K562 (cell line): Measurements from ENCODE around the gene SLC2A9. TPM values are rescaled to one million over a fixed set of nuclear protein-coding genes. Genes with fewer than 3 reads are reported as not detected.

Experiments
- ATAC-seq: fragments of 200-7000 bp; cut with Tn5 transposase; 3 replicates; pipeline ENCODE4 v1.9.1; 2020; ENCODE audit warnings: moderate library complexity
- BruUV-seq: library from RNA; stranded (reverse); fragments of 400-500 nt; replicated peaks from 2 replicates; lab custom pipeline; 2021; lab: Mats Ljungman, UMichigan
- CTCF ChIA-PET: fragments of 300-600 bp; formaldehyde crosslinking; extraction: SDS; loops from one replicate; lab custom pipeline; 2021; ENCODE audit warnings: low intra/inter-chr PET ratio; lab: Yijun Ruan, JAX
- POLR2A ChIA-PET: fragments of 300-600, 350-650 bp; sonication (Branson Sonifier 250); formaldehyde crosslinking; extraction: SDS; loops from one replicate; lab custom pipeline; 2021; ENCODE audit warnings: antibody characterized with exemption, inconsistent platforms; lab: Yijun Ruan, JAX
- DNase-seq, 4 experiments: peaks; one replicate each; pipeline versions ENCODE4 v3.0.0 to v3.0.0-alpha.2; 2011 to 2018; ENCODE audit warnings: low spot score in 3 of 4, mixed read lengths in 3 of 4; ENCODE audit errors: extremely low read depth in 1 of 4
- FAIRE-seq: peaks from 2 replicates; lab custom pipeline; 2011; peaks lifted over from hg19 to GRCh38; lab: Jason Lieb, UNC
- H2AFZ ChIP-seq: 2 replicates; pipeline ENCODE4 v1.6.0; 2011; ENCODE audit warnings: low read depth, low read length, control low read depth, inconsistent platforms
- H3K27ac ChIP-seq: fragments of 200-600 bp; 3 replicates; pipeline ENCODE4 v1.8.0; 2011; ENCODE audit warnings: low read depth, mild to moderate bottlenecking, control low read depth, inconsistent platforms, low read length, moderate library complexity, mixed read lengths; ENCODE audit errors: extremely low read depth
- H3K27me3 ChIP-seq, 2 experiments: fragments of 300-600 bp in 1 of 2; 2 replicates in 1 of 2; 3 replicates in 1 of 2; pipeline versions ENCODE4 v1.6.0 to v1.8.0; 2011; ENCODE audit warnings: inconsistent platforms in 2 of 2, low read length in 2 of 2, mild to moderate bottlenecking in 1 of 2, mixed read lengths in 1 of 2, moderate library complexity in 1 of 2; ENCODE audit not compliant: control insufficient read depth in 2 of 2, insufficient read depth in 2 of 2
- H3K36me3 ChIP-seq: fragments of 300-600 bp; 3 replicates; pipeline ENCODE4 v1.8.0; 2011; ENCODE audit warnings: mild to moderate bottlenecking, low read length, inconsistent platforms; ENCODE audit not compliant: control insufficient read depth, insufficient read depth
- H3K4me1 ChIP-seq, 2 experiments: fragments of 200-600 bp in 1 of 2; replicated peaks in 1 of 2; 2 replicates in 1 of 2; 3 replicates in 1 of 2; pipeline versions ENCODE4 v1.5.1 to v1.8.0; 2011; ENCODE audit warnings: inconsistent platforms in 2 of 2, low read length in 2 of 2, mild to moderate bottlenecking in 1 of 2, mixed read lengths in 1 of 2, moderate library complexity in 1 of 2; ENCODE audit not compliant: control insufficient read depth in 2 of 2, insufficient read depth in 2 of 2
- H3K4me2 ChIP-seq: 2 replicates; pipeline ENCODE4 v1.6.1; 2011; ENCODE audit warnings: low read length, control low read depth, inconsistent platforms, mixed read lengths; ENCODE audit not compliant: insufficient read depth
- H3K4me3 ChIP-seq: fragments of 200-600 bp; sonication (generic), shearing (Covaris generic); 2 replicates; pipeline ENCODE4 v1.5.1; 2016; ENCODE audit warnings: control low read depth, inconsistent platforms
- H3K79me2 ChIP-seq: fragments of 200-600 bp; 3 replicates; pipeline ENCODE4 v1.8.0; 2011; ENCODE audit warnings: low read length, inconsistent platforms; ENCODE audit not compliant: control insufficient read depth, insufficient read depth
- H3K9ac ChIP-seq, 2 experiments: 2 replicates each; pipeline versions ENCODE4 v1.6.0 to v1.6.1; 2011; ENCODE audit warnings: low read depth in 2 of 2, low read length in 2 of 2, control low read depth in 1 of 2, inconsistent platforms in 1 of 2, mild to moderate bottlenecking in 1 of 2, mixed read lengths in 1 of 2; ENCODE audit not compliant: insufficient read depth in 1 of 2
- H3K9me1 ChIP-seq: one replicate; pipeline ENCODE4 v1.6.0; 2011; ENCODE audit warnings: inconsistent platforms, mild to moderate bottlenecking, low read length, moderate library complexity; ENCODE audit not compliant: control insufficient read depth, insufficient read depth
- H3K9me3 ChIP-seq: replicated peaks from 2 replicates; pipeline ENCODE4 v1.5.1; 2011; ENCODE audit warnings: low read depth, low read length, inconsistent platforms; ENCODE audit not compliant: control insufficient read depth, insufficient read depth
- H4K20me1 ChIP-seq: replicated peaks from 2 replicates; pipeline ENCODE4 v1.6.1; 2011; ENCODE audit warnings: low read length, inconsistent platforms, mixed read lengths; ENCODE audit not compliant: control insufficient read depth, insufficient read depth
- ETS2 ChIP-seq: IDR thresholded peaks from 2 replicates; pipeline ENCODE4 v1.6.1; 2016; ENCODE audit warnings: borderline replicate concordance, missing genetic modification characterization, mild to moderate bottlenecking, moderate library complexity, missing compliant biosample characterization; ENCODE audit not compliant: poor library complexity, severe bottlenecking
- KLF16 ChIP-seq: IDR thresholded peaks from 2 replicates; pipeline ENCODE4 v1.6.1; 2016; ENCODE audit warnings: antibody characterized with exemption
- LEF1 ChIP-seq: fragments of 450-650 bp; IDR thresholded peaks from 2 replicates; pipeline ENCODE4 v1.6.1; 2016; ENCODE audit warnings: mild to moderate bottlenecking
- MTA3 ChIP-seq: fragments of 450-650 bp; formaldehyde crosslinking; IDR thresholded peaks from 2 replicates; pipeline ENCODE4 v1.6.1; 2017; ENCODE audit warnings: mild to moderate bottlenecking, borderline replicate concordance
- NCOA6 ChIP-seq: fragments of 450-650 bp; IDR thresholded peaks from 2 replicates; pipeline ENCODE4 v1.6.1; 2017; ENCODE audit warnings: mild to moderate bottlenecking
- NR1H2 ChIP-seq: sonication (generic); formaldehyde crosslinking; IDR thresholded peaks from 2 replicates; pipeline ENCODE4 v1.4.0; 2020; ENCODE audit warnings: mild to moderate bottlenecking, missing genetic modification reagents
- SP2 ChIP-seq: IDR thresholded peaks from 2 replicates; pipeline ENCODE4 v1.6.1; 2011; ENCODE audit warnings: mild to moderate bottlenecking, low read depth, low read length, moderate library complexity; ENCODE audit not compliant: poor library complexity, severe bottlenecking; ENCODE audit errors: extremely low read depth
- ZNF57 ChIP-seq: fragments of 450-650 bp; formaldehyde crosslinking; IDR thresholded peaks from 2 replicates; pipeline ENCODE4 v1.4.0; 2020; ENCODE audit warnings: mild to moderate bottlenecking, moderate library complexity
- ZNF77 ChIP-seq: fragments of 250-450 bp; sonication (Bioruptor Pico); IDR thresholded peaks from 2 replicates; pipeline ENCODE4 v1.5.0; 2020
- WGBS: fragments of 100-300 bp; shearing (Covaris generic); methylation state at CpG from one replicate; pipeline ENCODE4 v1.1.6; 2016; ENCODE audit warnings: low coverage, mixed read lengths; ENCODE audit not compliant: insufficient coverage; ENCODE audit errors: missing lambda C conversion rate; 5-methylcytosine and 5-hydroxymethylcytosine counted together
- in situ Hi-C: fragments of 300-500 bp; cut with MboI; formaldehyde crosslinking; loops from 4 replicates; pipeline ENCODE4 v1.15.0; 2018; ENCODE audit warnings: inconsistent platforms, mixed read lengths
- intact Hi-C: fragments of 100-400 bp; cut with micrococcal nuclease; formaldehyde crosslinking; loops from 2 replicates; pipeline ENCODE4 v1.14.2; 2022
- polyA plus RNA-seq, 8 experiments: library from polyadenylated mRNA; depleted of rRNA in 4 of 8; stranded (reverse) in 5 of 8; unstranded in 3 of 8; fragments of >200 nt; fragmentation: Nextera tagmentation in 2 of 8; fragmentation: Illumina TruSeq in 1 of 8; extraction: Ambion mirVana in 2 of 8; extraction: Trizol in 1 of 8; gene quantifications; 2 replicates each; pipeline versions ENCODE4 v1.2.1 to v1.2.3, GENCODE V29; 2011 to 2014; ENCODE audit warnings: inconsistent platforms in 1 of 8, missing spikeins in 1 of 8
- total RNA-seq, 7 experiments: library from RNA; depleted of rRNA in 6 of 7; stranded (reverse); fragments of >200 nt in 6 of 7; fragmentation: Illumina TruSeq in 2 of 7; extraction: Trizol in 2 of 7; gene quantifications; 2 replicates each; pipeline versions ENCODE4 v1.2.1 to v1.2.3, GENCODE V29; 2011 to 2021; ENCODE audit warnings: low replicate concordance in 1 of 7
- TF ChIP-seq, protein P1 (sequence below): fragments of 450-650 bp; formaldehyde crosslinking; IDR thresholded peaks from 2 replicates; pipeline ENCODE4 v1.4.0; 2022; ENCODE audit warnings: missing genetic modification characterization

The SLC2A9 gene
- total and polyA plus RNA-seq, 9 of the 15 experiments (the other 6 are each of a cell fraction or from before 2014, with no cell fraction given) = 0.15 to 1.9 (median 0.76) TPM

DNA sequence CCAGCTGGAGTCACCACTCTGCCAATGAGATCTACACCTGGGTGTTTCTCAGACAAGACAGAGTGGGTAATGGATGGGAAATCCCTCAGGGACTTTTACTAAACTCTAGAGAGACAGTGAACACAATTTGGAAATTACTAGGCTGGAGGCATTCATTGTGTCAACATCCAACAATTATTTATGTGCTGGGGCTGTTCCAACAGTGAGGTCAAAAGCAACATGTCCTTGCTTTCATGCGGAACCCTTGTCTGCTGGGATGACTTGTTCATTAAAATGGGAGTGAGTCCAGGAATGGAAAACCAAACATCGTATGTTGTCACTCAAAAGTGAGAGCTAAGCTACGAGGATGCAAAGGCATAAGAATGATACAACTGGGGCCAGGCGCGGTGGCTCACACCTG, 185.9 kb downstream of the SLC2A9 start:
- Histone ChIP-seq H2AFZ (no peak overlapping the region), H4K20me1 (no peaks in the 10 kb centered on the region), H3K79me2 (no peaks in the 10 kb centered on the region), H3K4me3 (no peak overlapping the region), H3K4me2 (no peak overlapping the region), H3K4me1 (no peaks in the 10 kb centered on the region), H3K9me3 (no peaks in the 10 kb centered on the region), H3K9me1 (no peaks in the 10 kb centered on the region), H3K27me3 (no peaks in the 10 kb centered on the region; a peak in 2 of 5 replicates), H3K9ac (no peak overlapping the region), H3K27ac (no peak overlapping the region), H3K36me3 (no peaks in the 10 kb centered on the region)
- ChIA-PET POLR2A (no interaction called here), CTCF (no interaction called here)
- DNase-seq (no peak), ATAC-seq (no peak), FAIRE-seq (no peak)
- BruUV-seq = no TSS peak
- in situ Hi-C loops = no loop called here
- 0% methylated on average over 5 of the region's 5 CpGs for WGBS
- TF ChIP-seq ETS2 (no peak), LEF1 (no peak), ZNF77 (CRISPR knock-in tag) (no peak), NCOA6 (no peak), NR1H2 (no peak), SP2 (no peak), ZNF57 (CRISPR knock-in tag) (no peak), MTA3 (no peak), KLF16 (no peak)
- TF ChIP-seq, protein P1, sequence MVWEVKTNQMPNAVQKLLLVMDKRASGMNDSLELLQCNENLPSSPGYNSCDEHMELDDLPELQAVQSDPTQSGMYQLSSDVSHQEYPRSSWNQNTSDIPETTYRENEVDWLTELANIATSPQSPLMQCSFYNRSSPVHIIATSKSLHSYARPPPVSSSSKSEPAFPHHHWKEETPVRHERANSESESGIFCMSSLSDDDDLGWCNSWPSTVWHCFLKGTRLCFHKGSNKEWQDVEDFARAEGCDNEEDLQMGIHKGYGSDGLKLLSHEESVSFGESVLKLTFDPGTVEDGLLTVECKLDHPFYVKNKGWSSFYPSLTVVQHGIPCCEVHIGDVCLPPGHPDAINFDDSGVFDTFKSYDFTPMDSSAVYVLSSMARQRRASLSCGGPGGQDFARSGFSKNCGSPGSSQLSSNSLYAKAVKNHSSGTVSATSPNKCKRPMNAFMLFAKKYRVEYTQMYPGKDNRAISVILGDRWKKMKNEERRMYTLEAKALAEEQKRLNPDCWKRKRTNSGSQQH (CRISPR knock-in tag) = no peak
- intact Hi-C loops = no loop called here
